ENCODE measurements around the gene JAZF1. TPM values are rescaled to one million over a fixed set of nuclear protein-coding genes. Genes with fewer than 3 reads are reported as not detected.

Gene JAZF1
- total RNA-seq, 1 experiment from 2014 or later, result 6.9 TPM

DNA sequence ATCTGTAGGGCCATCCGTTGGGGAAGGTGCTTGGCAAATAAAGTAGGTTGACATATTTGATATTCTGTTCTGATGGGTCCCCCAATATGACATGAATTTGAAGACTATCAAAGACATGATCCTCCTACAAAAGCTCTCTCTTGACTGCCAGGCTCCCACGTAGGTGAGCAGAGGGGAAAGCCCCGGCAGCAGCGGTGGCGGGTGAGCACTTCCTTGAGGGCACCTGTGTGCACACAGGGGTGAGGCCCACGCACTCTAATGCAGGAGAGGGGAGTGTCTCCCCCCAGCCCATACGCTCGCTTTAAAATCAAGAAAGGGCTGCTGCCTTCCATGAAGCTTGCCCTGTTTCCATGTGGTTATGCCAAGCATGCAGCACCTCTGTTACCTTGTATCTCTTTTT lies 340.3 kb downstream of the JAZF1 start:
- no peak for DNase-seq (ENCODE audit: low read depth)

DNA sequence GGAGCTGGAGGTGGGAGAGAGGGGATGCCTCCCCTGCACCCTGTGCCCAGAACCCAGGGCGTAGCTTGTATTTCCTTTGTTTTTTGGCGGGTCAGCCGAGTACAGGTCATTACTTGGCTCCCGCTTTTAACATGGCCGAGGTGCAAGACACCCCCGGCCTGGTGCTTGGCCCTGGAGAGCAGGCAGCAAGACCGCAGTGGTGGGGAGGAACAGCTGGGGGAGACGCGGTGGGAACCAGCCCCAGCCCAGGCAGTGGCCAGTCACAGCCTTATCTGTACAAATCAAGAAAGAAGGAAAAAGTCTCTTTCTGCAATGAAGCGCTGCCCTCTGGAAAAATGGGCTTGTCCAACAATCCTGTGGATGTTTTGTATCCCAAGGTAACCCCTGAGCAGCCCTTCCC lies 341.5 kb downstream of the JAZF1 start:
- DNase-seq (ENCODE audit: low read depth), result no peak

DNA sequence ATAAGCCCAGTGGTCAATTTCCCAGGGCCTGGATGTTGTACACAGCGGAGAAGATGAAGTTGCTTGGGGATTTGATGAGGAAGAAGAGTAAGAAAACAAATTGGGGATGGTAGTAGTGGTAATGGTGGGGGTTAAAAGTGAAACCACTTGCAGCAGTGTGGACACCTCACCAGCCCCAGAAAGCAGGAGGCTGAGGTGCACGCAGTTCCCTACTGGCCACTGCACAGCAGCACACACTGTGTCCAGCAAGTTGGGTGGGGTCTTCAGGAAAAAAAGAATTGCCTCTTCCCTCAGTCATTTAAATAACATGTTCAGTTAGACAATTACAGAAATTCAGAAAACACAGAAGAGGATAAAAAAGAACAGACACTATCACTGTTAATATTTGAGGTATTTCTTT lies 344.1 kb downstream of the JAZF1 start:
- no peak for DNase-seq (ENCODE audit: low read depth)

DNA sequence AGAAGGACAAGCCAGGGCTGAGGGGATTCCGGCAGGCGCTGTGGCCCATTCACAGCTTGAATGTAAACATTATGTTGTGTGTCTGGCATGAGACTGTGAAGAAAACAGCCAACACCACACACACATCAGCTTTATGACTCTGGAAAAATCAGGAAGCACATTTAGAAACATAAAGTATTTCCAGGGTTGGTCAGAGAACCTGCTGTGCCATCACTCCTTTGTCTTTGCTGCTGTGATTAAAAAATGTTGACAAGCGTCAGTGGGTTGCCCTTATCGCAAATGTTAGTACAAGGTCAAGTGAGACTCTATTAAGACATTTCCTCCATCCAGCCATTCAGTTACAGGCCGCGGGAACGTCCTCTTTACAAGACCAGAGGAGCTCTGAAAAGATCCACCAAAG lies 345.2 kb downstream of the JAZF1 start:
- DNase-seq (ENCODE audit: low read depth), result no peak

DNA sequence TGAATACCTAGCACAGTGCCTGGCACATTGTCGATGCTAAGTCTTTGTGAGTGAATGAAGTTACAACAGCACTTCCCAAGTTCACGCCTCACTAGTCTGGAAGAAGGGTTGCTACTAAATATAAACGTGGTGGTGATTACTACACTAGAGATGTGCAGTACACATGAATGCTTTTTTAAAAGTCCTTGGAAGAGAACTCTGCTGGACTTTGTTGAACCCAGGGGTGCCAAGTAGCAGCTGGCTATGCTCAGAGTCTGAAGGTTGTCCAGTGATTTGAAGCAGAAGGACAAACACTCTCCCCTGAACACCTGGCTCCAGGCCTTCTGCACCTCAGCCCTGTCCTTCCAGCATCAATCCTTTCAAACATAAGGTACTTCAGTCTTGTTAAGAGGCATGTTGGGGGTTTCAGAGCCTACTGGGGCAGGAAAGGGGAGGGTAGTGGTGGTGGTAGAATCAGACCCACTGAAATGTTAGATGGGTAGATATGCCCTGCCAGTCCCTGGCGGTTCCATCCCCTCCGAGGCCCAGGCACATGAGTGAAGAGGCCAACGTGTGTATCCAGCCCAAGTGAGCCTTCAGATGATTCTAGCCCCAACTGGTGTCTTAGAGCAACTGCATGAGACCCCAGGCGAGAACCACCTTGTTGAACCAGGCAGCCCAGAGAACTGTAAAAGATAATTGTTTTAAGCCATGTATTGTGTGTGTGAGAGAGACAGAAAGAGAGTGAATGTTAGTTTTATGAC lies 346.2 kb downstream of the JAZF1 start:
- DNase-seq (ENCODE audit: low read depth), result no peak

DNA sequence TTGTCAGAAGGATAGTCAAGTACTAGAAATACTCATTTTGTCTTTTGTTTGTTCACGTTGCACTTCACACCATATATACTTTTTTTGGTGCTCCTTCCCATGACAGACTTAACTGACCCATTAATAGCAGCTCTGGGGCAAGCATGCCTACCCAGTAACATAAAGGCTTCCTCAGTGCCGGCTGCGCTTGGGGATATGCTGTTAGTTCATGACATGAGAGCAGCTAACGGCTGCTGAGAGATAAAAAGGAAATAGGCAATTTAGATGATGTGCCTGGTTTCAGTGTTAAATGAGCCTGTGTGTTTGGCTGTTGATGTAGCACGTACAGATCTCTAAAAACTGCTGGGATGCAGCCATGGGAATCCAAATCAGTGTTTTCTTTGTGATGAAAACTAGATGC lies 354.2 kb downstream of the JAZF1 start:
- no peak for DNase-seq (ENCODE audit: low read depth)

DNA sequence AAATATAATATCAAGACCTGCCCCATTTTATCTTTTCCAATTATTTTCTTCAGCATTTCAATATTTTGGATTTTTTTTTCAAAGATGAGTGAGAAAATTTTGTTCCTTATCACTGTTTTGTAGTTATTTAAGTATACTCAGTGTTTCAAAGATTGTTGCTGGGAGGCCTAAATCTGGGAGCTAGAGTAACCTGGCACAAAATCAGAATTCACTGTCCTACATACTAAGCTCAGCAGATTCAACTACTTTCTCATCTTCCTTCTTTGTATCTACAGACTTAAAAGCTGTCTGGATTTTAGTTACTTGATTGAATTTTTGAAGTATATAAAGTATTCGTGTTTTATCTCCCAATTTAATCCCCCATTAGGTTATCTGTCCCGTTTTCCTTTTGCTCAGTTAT lies 354.7 kb downstream of the JAZF1 start:
- no peak for DNase-seq (ENCODE audit: low read depth)

DNA sequence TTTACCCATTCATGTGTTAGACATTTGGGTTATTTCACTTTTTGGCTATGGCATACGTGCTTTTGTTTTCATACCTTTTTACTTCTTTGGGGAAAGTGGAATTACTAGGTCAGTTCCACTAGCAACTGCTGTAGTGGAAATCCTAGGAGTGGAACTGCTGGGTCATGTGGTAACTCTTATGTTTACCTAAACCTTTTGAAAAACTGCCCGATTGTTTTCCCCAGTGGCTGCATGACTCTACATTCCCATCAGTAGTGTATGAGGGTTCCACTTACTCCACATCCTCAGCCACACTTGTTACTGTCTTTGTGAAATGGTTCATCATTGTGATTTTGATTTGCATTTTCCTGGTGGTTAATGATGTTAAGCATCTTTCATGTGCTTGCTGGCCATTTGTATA lies 358.4 kb downstream of the JAZF1 start:
- DNase-seq (ENCODE audit: low read depth), result no peak

DNA sequence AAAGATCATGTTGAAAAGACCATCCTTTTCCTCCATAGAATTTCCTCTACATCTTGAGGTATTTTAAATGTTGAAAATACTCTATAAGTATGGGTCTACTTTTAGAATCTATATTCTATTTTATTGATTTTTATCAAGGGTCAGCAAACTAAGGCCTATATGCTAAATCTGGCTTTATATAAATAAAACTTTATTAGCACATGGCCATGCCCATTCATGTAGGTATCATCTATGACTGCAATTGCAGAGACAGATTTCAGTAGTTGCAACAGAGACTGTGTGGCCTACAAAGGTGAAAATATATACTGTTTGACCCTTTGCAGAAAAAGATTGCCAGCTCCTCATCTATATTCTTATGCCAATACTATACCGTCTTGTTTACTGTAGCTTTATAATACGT lies 367.9 kb downstream of the JAZF1 start:
- no peak for DNase-seq (ENCODE audit: low read depth)

DNA sequence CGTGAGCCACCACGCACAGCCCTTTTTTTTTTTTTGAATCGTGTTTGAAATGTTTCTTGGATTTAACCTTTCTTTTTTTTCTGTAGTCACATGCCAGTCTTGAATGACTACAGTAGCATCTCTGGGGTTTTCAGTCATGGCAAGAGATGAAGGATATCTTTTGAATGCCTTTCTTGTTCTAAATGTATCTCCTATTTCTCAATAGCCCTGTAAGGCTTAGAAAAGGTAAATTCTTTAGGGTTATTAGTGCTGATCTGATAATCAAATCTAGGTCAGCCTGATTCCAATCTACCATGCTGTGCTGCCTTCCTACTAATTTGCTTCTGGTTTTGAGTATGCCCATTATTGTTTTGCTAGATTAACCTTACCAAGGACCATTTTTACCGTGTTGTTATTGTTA lies 370.4 kb downstream of the JAZF1 start:
- DNase-seq (ENCODE audit: low read depth), result no peak

DNA sequence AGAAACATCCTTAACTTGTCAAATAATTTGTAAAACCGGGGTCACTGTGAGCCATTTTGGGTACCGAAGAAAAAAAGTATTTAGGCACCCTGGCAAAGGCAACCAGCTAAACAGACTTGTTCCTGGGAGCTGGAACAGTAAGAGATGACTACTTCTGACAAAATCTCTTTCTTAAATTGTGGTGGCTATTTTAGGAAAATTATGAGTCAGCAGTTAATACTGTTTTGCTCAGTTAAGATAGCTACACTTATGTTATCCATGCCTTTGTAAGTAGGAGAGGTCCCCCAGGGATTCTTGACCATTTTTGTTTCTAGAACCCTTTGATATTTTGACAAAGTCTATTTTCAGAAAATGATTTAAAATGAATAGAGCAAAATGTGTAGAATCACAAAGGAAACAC lies 372.0 kb downstream of the JAZF1 start:
- no peak for DNase-seq (ENCODE audit: low read depth)

DNA sequence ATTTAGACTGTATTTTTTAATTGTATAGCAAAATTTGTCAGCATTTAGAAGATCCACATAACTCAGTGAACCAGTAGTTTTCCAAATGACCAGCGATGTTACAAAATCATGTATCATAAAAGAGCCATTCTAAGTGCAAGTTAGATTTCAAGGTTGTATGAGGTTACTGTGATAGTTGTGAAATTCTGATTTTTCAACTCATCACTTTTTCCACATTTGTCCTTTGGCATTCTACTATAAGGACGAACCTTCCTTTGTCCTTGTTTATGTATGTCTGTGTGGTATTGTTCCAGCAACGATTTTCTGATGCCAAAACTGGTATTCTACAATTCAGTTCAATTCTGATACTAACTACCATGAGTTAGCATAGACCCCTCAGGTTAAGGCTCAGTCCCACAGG lies 376.5 kb downstream of the JAZF1 start:
- DNase-seq (ENCODE audit: low read depth), result no peak

DNA sequence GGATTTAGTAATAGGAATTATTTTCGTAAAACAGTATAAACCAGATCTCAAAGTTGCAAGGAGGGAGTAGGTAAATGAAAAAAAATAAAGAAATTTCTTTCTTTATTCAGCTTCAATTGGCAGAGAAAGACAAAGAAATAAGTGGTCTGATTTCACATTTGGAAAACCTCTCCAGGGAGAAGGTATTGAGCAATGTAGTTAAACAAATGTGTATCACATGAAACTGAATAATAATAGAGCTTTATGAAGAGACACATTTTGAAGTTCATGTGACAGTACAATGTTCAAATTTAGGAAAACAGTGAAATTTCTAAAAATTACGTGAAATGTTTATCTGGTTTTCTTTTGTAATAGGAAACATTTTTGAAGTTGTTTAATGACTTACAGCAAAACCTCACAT lies 377.6 kb downstream of the JAZF1 start:
- no peak for DNase-seq (ENCODE audit: low read depth)

DNA sequence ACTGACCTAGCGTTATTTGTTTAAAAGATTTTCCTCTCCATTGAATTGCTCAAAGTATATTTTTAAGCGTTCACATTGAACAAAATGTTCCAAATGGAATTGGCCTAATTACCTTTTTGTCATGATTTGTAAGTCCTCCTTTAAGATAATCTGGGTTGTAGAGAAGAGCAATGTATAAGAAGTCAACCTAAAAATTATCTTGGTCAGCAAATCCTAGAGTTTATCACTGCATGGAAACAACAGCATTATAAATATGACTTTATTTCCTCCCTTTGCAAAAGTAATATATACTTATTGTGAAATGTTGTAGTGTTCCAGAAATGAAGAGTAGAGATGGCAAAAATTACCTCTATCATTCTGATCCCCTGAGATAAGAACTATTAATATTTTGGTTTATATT lies 381.4 kb downstream of the JAZF1 start:
- DNase-seq (ENCODE audit: low read depth), result no peak

DNA sequence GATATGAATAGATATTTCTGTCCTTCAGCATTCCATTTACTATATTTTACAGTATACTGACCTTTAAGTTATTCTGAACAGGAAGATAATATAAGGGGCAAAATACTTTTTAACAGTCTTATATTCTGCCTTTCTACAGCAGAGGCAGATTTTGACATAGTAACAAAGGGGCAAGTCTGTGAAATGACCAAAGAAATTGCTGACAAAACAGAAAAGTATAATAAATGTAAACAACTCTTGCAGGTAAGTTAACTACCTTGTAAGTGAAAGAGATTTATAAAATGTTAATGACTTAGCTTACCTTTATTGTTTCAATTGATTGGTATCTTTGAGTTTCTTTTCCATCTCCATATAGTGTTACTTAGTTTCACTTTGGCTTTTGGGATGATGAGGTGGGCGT lies 384.6 kb downstream of the JAZF1 start:
- no peak for DNase-seq (ENCODE audit: low read depth)

DNA sequence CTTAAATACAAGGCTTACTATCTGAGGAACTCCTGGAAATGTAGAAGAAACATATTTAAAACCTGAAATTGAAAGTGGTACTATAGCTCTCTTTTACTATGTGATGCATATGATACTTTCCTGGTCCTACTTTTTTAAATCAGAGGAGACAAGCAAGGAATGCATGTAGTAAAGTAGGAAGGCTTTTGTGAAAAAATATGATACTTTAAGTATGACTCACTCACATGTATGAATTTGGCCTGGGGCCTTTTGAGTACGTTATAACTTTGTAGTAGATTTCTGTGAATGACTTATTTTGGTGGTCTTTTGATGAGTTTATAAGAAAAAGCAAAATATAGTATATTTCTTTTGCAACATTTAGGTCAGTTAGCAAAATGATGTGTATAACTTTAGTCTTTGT lies 386.8 kb downstream of the JAZF1 start:
- DNase-seq (ENCODE audit: low read depth), result no peak

DNA sequence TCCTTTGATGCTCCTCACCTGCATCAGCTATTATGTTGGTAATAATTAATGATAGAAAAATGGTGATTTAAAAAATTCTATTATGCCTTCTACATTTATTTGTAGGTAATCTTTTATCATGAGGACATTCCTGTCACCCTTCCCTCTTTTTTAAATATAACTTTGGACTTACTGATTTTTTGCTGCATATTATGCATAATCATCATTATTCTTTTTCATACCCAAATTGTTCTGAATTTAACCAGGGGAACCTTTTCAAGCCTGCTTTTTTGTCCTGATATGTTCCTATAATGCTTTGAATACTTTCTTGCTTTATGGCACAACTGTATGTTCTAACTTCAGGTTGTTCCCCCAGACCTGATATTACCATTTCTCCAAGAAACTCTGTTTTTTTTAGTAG lies 392.2 kb downstream of the JAZF1 start:
- DNase-seq (ENCODE audit: low read depth), result no peak

DNA sequence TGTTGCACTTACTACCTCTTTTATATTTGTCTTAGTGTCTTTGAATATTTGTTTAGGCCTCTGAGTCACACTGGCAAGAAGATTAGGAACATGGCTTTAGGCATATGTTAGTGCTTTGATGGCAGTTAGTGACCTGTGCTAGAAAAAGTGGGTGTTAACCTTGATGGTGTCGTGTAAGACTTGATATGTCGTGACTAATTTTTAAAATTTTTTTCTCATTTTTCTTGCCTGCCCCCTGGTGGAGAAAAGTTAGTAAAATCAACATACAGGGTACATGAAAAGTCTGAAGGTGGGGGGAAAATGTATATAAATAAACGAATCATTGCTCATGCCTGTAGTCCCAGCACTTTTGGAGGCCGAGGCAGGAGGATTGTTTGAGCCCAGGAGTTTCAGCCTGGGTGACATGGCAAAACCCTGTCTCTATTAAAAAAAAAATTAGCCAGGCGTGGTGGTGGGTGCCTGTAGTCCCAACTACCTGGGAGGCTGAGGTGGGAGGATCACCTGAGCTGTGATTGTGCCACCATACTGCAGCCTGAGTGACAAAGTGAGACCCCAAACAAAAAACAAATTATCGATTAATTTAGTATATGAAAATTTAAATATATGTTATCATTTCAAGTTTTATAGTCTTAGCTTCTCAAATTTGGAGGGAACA lies 396.1 kb downstream of the JAZF1 start:
- DNase-seq (ENCODE audit: low read depth), result peak; percentile 79

DNA sequence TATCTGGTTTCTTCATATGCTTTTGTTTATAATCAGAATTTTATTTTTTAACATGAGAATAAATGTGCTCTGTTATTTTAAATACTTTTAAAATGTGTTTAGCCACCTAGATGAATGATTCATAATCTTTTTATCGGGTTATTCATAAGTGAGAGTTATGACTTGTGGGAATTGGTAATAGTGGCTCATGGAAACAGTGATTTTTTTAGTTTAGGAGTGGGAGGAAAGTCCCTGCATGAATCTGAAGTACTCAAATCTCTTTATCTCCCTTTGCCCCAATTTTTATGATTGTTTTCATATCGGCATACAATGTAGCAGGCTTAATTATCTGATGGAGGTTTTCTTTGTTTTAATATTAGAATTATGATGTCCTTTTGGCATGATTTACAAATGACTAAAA lies 397.7 kb downstream of the JAZF1 start:
- no peak for DNase-seq (ENCODE audit: low read depth)

DNA sequence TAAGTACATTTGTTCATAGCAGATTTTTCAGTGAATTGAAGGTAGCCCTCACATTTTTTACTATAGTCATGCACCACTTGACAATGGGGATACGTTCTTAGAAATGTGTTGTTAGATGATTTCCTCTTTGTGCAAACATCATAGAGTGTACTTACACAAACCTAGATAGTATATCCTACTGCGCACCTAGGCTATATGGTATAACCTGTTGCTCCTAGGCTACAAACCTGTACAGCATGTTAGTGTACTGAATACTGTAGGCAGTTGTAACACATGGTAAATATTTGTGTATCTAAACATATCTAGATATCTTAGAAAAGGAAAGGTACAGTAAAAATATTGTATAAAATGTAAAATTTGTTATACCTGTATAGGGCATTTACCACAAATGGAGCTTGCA lies 399.4 kb downstream of the JAZF1 start:
- no peak for DNase-seq (ENCODE audit: low read depth)

Data from Daoy (cell line).